Keratinocyte (primary cell): Measurements from ENCODE around the gene CDC14B. TPM values are rescaled to one million over a fixed set of nuclear protein-coding genes. Genes with fewer than 3 reads are reported as not detected.

Source experiments
- DNase-seq: peaks from one replicate; pipeline ENCODE4 v3.0.0-alpha.2; 2011; ENCODE audit warnings: low read depth, missing footprints, low spot score
- FAIRE-seq: peaks from 2 replicates; lab custom pipeline; 2011; peaks lifted over from hg19 to GRCh38; lab: Jason Lieb, UNC
- H2AFZ ChIP-seq: 2 replicates; pipeline ENCODE4 v1.6.0; 2012; ENCODE audit warnings: low read length, control low read depth, inconsistent platforms; ENCODE audit not compliant: control insufficient read depth
- H3K27ac ChIP-seq: 2 replicates; pipeline ENCODE4 v1.5.1; 2011; ENCODE audit warnings: low read length; ENCODE audit not compliant: control insufficient read depth, insufficient read depth
- H3K27me3 ChIP-seq: 3 replicates; pipeline ENCODE4 v1.6.0; 2011; ENCODE audit warnings: low read length; ENCODE audit not compliant: control insufficient read depth, insufficient read depth; ENCODE audit errors: extremely low read depth
- H3K36me3 ChIP-seq, 2 experiments: 2 replicates in 1 of 2; 3 replicates in 1 of 2; pipeline ENCODE4 v1.5.1; 2011; ENCODE audit warnings: low read length in 2 of 2, mild to moderate bottlenecking in 1 of 2; ENCODE audit not compliant: control insufficient read depth in 2 of 2, insufficient read depth in 2 of 2; ENCODE audit errors: extremely low read depth in 1 of 2
- H3K4me1 ChIP-seq: 3 replicates; pipeline ENCODE4 v1.5.1; 2011; ENCODE audit warnings: low read length; ENCODE audit not compliant: control insufficient read depth, insufficient read depth; ENCODE audit errors: extremely low read depth
- H3K4me2 ChIP-seq: 3 replicates; pipeline ENCODE4 v1.6.0; 2011; ENCODE audit warnings: low read depth, low read length; ENCODE audit not compliant: control insufficient read depth, insufficient read depth; ENCODE audit errors: extremely low read depth
- H3K4me3 ChIP-seq, 3 experiments: fragments of 200-600 bp in 1 of 3; sonication (generic) in 1 of 3; 2 replicates in 2 of 3; 3 replicates in 1 of 3; pipeline ENCODE4 v1.5.1; 2011 to 2016; ENCODE audit warnings: low read length in 3 of 3, mild to moderate bottlenecking in 3 of 3, control low read depth in 2 of 3, inconsistent platforms in 1 of 3, low read depth in 1 of 3, mixed read lengths in 1 of 3, mixed run types in 1 of 3, moderate library complexity in 1 of 3; ENCODE audit not compliant: control insufficient read depth in 2 of 3, insufficient read depth in 2 of 3; ENCODE audit errors: extremely low read depth in 1 of 3
- H3K79me2 ChIP-seq: 2 replicates; pipeline ENCODE4 v1.6.0; 2012; ENCODE audit warnings: low read length; ENCODE audit not compliant: control insufficient read depth, insufficient read depth
- H3K9ac ChIP-seq: 3 replicates; pipeline ENCODE4 v1.6.0; 2011; ENCODE audit warnings: low read length; ENCODE audit not compliant: control insufficient read depth, insufficient read depth; ENCODE audit errors: extremely low read depth
- H3K9me1 ChIP-seq: 3 replicates; pipeline ENCODE4 v1.6.0; 2011; ENCODE audit warnings: low read length; ENCODE audit not compliant: control insufficient read depth, insufficient read depth; ENCODE audit errors: extremely low read depth
- H3K9me3 ChIP-seq: 2 replicates; pipeline ENCODE4 v1.5.1; 2012; ENCODE audit warnings: low read depth, low read length; ENCODE audit not compliant: control insufficient read depth
- H4K20me1 ChIP-seq: 3 replicates; pipeline ENCODE4 v1.6.0; 2011; ENCODE audit warnings: low read length; ENCODE audit not compliant: control insufficient read depth, insufficient read depth; ENCODE audit errors: extremely low read depth
- CTCF ChIP-seq, 3 experiments: IDR thresholded peaks in 1 of 3; conservative IDR thresholded peaks in 1 of 3; optimal IDR thresholded peaks in 1 of 3; 2 replicates in 2 of 3; 3 replicates in 1 of 3; pipeline versions ENCODE3 to v1.5.1; 2011; ENCODE audit warnings: low read length in 3 of 3, mild to moderate bottlenecking in 3 of 3, moderate library complexity in 2 of 3, control low read depth in 1 of 3, inconsistent platforms in 1 of 3; ENCODE audit not compliant: insufficient read depth in 2 of 3; ENCODE audit errors: extremely low read depth in 1 of 3
- EZH2 ChIP-seq: IDR thresholded peaks from one replicate; pipeline ENCODE4 v1.6.1; 2012; ENCODE audit warnings: inconsistent platforms, mild to moderate bottlenecking, low read length, moderate library complexity
- dilution Hi-C: fragments of 300-500 bp; cut with MboI; formaldehyde crosslinking; loops from one replicate; pipeline ENCODE4 v1.7.0; 2020; ENCODE audit warnings: low sequenced_read_pairs; ENCODE audit not compliant: extremely low pct_ligation_motif_present
- polyA plus RNA-seq, 5 experiments: library from polyadenylated mRNA; depleted of rRNA in 3 of 5; stranded (reverse) in 3 of 5; stranded (forward) in 1 of 5; unstranded in 1 of 5; fragments of >200 nt; gene quantifications; 1 replicate in 1 of 5; 2 replicates in 3 of 5; 3 replicates in 1 of 5; pipeline versions ENCODE4 v1.2.1 to v1.2.3, GENCODE V29; 2011 to 2012; ENCODE audit warnings: missing spikeins in 2 of 5, low read depth in 1 of 5, low replicate concordance in 1 of 5

CDC14B gene
- polyA plus RNA-seq, 1 donor (not counting 4 experiments of a cell fraction or from before 2014, with no cell fraction given), result 7.5 TPM

- no peaks in the 10 kb centered on the region for H4K20me1 ChIP-seq
- no peaks in the 10 kb centered on the region for H3K79me2 ChIP-seq
- no peak overlapping the region for H2AFZ ChIP-seq
- H3K4me3 ChIP-seq, result no peak overlapping the region
- dilution Hi-C loops, result no loop called here
- H3K36me3 ChIP-seq, result peaks cover 0 to under 1% of the 10 kb centered on the region in 2 experiments
- H3K9me3 ChIP-seq, result no peaks in the 10 kb centered on the region
- no peaks in the 10 kb centered on the region for H3K27me3 ChIP-seq
- no peaks in the 10 kb centered on the region for H3K9me1 ChIP-seq
- no peaks in the 10 kb centered on the region for H3K4me1 ChIP-seq
- FAIRE-seq, result no peak
- no peak for TF ChIP-seq CTCF (optimal IDR thresholded peaks at IDR 0.05 in 1 of 3, IDR thresholded peaks at IDR 0.05 in 1 of 3, conservative IDR thresholded peaks at IDR 0.05 in 1 of 3; ENCODE audit: extremely low read depth in 1 of 3, insufficient read depth in 2 of 3, low read length in 3 of 3)
- no peak for TF ChIP-seq EZH2
- H3K4me2 ChIP-seq, result no peak overlapping the region
- no peak overlapping the region for H3K27ac ChIP-seq
- no peak overlapping the region for H3K9ac ChIP-seq
- DNase-seq, result no peak
Observed at GRCh38 chr9:96532173-96532572, 87.5 kb downstream of the CDC14B start.

- Histone ChIP-seq H3K79me2 (no peaks in the 10 kb centered on the region), H3K27ac (no peak overlapping the region), H3K27me3 (no peaks in the 10 kb centered on the region), H3K9me3 (no peaks in the 10 kb centered on the region), H4K20me1 (no peaks in the 10 kb centered on the region), H3K9ac (no peak overlapping the region), H3K9me1 (no peaks in the 10 kb centered on the region), H2AFZ (no peak overlapping the region), H3K4me3 (no peak overlapping the region), H3K36me3 (peaks cover 0 to 2% of the 10 kb centered on the region in 2 experiments), H3K4me2 (no peak overlapping the region), H3K4me1 (no peaks in the 10 kb centered on the region)
- no peak for DNase-seq
- dilution Hi-C loops, result no loop called here
- FAIRE-seq, result no peak
- TF ChIP-seq EZH2, result no peak
- no peak for TF ChIP-seq CTCF (optimal IDR thresholded peaks at IDR 0.05 in 1 of 3, IDR thresholded peaks at IDR 0.05 in 1 of 3, conservative IDR thresholded peaks at IDR 0.05 in 1 of 3; ENCODE audit: extremely low read depth in 1 of 3, insufficient read depth in 2 of 3, low read length in 3 of 3)
Observed at GRCh38 chr9:96524764-96525163, 94.9 kb downstream of the CDC14B start.
